ENCODE results near the gene PLPP6.
A peak's percentile ranks its signal among the peaks of the same experiment; 100 is the strongest.

PLPP6 gene

DNA sequence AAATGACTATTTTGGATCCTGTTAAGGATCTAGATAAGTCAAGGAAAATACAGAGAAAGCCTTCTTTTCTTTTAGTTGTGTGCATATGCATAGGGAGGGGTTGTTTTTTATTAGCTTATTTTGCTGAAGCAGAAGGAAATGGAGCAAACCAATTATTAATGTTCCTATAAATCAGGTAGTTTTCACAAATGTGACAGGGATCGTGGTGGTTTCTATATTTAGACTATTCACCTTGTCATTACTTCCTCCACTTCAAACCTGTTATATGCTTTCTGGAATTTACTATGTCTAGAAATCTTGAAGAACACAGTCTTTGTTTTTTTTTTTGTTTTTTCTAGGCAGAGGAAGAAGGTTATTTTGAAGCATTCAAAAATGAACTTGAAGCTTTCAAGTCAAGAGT, 39.4 kb downstream of the PLPP6 start:
- Mint-ChIP-seq H3K36me3 (peaks cover 91% of the 10 kb centered on the region), H3K4me1 (peaks cover 10% of the 10 kb centered on the region), H3K27ac (no peak overlapping the region), H3K9me3 (no peaks in the 10 kb centered on the region), H3K4me3 (no peak overlapping the region)
- ATAC-seq, result no peak
- no peak for DNase-seq (ENCODE audit: low spot score in 2 of 2)

DNA sequence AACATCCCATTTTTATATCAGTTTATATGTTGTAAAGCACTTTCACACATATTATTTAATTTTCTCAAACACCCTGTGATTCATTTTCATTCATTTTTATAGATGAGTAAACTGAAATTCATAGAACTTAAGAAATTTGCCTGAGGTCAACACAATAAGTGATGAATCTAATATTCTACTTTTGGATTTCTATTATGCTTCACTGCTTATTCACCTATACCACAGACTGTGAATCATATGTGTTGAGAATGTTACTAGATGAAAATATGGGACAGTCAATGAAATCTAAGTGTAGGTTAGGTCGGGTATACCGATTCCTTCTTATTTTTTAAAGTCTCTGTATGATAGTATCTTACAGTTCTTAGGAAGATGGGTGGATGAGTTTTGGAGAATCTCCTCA, 42.0 kb downstream of the PLPP6 start:
- Mint-ChIP-seq H3K4me1 (peaks cover 10% of the 10 kb centered on the region), H3K27ac (no peak overlapping the region), H3K4me3 (no peak overlapping the region), H3K9me3 (no peaks in the 10 kb centered on the region), H3K36me3 (peaks cover 81% of the 10 kb centered on the region)
- ATAC-seq (peak; percentile 96), DNase-seq (ENCODE audit: low spot score in 2 of 2) (no peak)

DNA sequence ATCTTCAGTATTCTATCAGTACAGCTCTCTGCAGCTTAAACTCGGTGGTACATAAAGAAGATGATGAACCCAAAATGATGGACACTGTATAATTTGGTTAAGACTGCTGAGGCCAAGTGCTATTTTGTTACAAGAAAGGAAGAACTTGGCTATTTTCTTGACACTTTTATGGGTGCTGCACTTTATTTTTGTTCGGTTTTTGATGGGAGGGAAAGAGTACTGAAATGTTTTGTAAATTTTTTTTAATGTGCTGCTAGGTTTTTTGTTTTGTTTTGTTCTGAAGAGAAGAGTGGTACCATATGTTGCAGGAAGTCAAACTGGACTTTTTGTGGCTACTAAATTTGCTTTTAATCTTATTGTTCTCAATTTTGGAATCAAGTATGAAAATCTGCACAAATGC, 43.9 kb downstream of the PLPP6 start:
- Mint-ChIP-seq H3K36me3 (peaks cover 82% of the 10 kb centered on the region), H3K4me3 (no peak overlapping the region), H3K4me1 (peaks cover 10% of the 10 kb centered on the region), H3K27ac (peak overlapping the region; percentile 24), H3K9me3 (no peaks in the 10 kb centered on the region)
- DNase-seq (ENCODE audit: low spot score in 2 of 2), result no peak
- ATAC-seq, result no peak

DNA sequence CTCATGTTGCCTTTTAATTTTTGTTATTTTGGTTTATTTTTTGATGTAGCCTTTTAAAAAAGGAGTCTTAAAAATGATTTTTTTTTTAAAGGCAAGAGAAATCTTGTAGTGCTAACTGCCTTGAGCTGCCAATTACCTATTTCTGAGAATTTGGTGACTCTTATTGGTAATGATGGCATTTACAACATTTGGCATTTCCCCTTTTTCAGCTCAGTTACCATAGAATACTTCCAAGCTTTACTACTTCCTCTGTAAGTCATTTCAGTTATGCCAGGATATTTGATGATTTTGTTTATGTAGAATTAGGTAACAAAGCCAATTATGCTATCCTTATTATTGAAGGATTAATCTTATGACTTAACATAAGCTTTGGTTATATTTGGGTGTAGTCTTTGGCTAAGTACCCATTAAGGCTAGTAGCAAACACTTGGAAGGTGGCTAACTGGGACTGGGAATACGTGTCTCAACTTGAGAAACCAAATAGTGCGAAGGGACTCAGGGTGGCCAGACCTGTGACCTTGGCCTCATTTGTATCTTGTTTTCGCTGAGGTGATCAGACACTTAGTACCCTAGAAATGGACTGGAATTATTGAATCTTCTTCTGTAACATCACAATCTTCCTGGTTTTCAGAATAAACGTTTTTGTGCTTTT, 45.0 kb downstream of the PLPP6 start:
- Mint-ChIP-seq H3K27ac (peak overlapping the region; percentile 69), H3K9me3 (no peaks in the 10 kb centered on the region), H3K4me1 (peaks cover 10% of the 10 kb centered on the region), H3K36me3 (peaks cover 82% of the 10 kb centered on the region), H3K4me3 (no peak overlapping the region)
- no peak for DNase-seq (ENCODE audit: low spot score in 2 of 2)
- ATAC-seq, result no peak

- Mint-ChIP-seq H3K27ac (no peak overlapping the region), H3K4me1 (peaks cover 9% of the 10 kb centered on the region), H3K36me3 (peaks cover 81% of the 10 kb centered on the region), H3K4me3 (no peak overlapping the region), H3K9me3 (no peaks in the 10 kb centered on the region)
- DNase-seq (ENCODE audit: low spot score in 2 of 2) (no peak), ATAC-seq (no peak)
These were observed 47.3 kb downstream of the PLPP6 start for GRCh38 chr9:4709380-4709779.

GRCh38 chr9:4713849-4714248, 51.8 kb downstream of the PLPP6 start:
- peak overlapping the region; percentile 41 for H3K27ac Mint-ChIP-seq
- peaks cover 7% of the 10 kb centered on the region for H3K4me1 Mint-ChIP-seq
- ATAC-seq, result peak; percentile 40
- H3K36me3 Mint-ChIP-seq, result peaks cover 98% of the 10 kb centered on the region
- H3K9me3 Mint-ChIP-seq, result no peaks in the 10 kb centered on the region
- H3K4me3 Mint-ChIP-seq, result no peak overlapping the region
- DNase-seq (ENCODE audit: low spot score in 2 of 2), result no peak

GRCh38 chr9:4714266-4715016, 52.3 kb downstream of the PLPP6 start:
- Mint-ChIP-seq H3K4me3 (no peak overlapping the region), H3K9me3 (no peaks in the 10 kb centered on the region), H3K4me1 (peaks cover 7% of the 10 kb centered on the region), H3K27ac (peak overlapping the region; percentile 41), H3K36me3 (peaks cover 98% of the 10 kb centered on the region)
- peak; percentile 57 for ATAC-seq
- DNase-seq (ENCODE audit: low spot score in 2 of 2), result no peak
